GM13976 (cell line): ENCODE results near the gene CDHR3.

Source experiments
- DNase-seq: peaks from one replicate; pipeline ENCODE4 v3.0.0; 2012; ENCODE audit warnings: low spot score
- CTCF ChIP-seq: IDR thresholded peaks from 2 replicates; pipeline ENCODE4 v1.5.1; 2012; ENCODE audit warnings: borderline replicate concordance, mild to moderate bottlenecking; ENCODE audit not compliant: insufficient read depth; ENCODE audit errors: extremely low read depth, missing control alignments, control extremely low read depth
- in situ Hi-C: fragments of 300-500 bp; cut with MboI; formaldehyde crosslinking; loops from one replicate; pipeline ENCODE4 v1.12.0; 2022; ENCODE audit warnings: low sequenced_read_pairs, mixed read lengths, inconsistent platforms; ENCODE audit not compliant: unreplicated experiment

The CDHR3 gene

GRCh38 chr7:106033735-106034134, 70.7 kb downstream of the CDHR3 start:
- TF ChIP-seq CTCF, result no peak
- no peak for DNase-seq
- in situ Hi-C loops, result no loop called here

GRCh38 chr7:106034383-106034782, 71.3 kb downstream of the CDHR3 start:
- no peak for DNase-seq
- in situ Hi-C loops, result no loop called here
- no peak for TF ChIP-seq CTCF

- TF ChIP-seq CTCF, result no peak
- in situ Hi-C loops, result no loop called here
- no peak for DNase-seq
These were observed 72.5 kb downstream of the CDHR3 start for GRCh38 chr7:106035568-106035967.

GRCh38 chr7:106036004-106036403, 72.9 kb downstream of the CDHR3 start:
- in situ Hi-C loops, result no loop called here
- TF ChIP-seq CTCF, result no peak

GRCh38 chr7:106037489-106038176, 74.6 kb downstream of the CDHR3 start:
- no peak for TF ChIP-seq CTCF
- in situ Hi-C loops, result no loop called here
- no peak for DNase-seq

More at GRCh38 chr7:106036004-106036403, 72.9 kb downstream of the CDHR3 start:
- no peak for DNase-seq

GRCh38 chr7:106038289-106038688, 75.2 kb downstream of the CDHR3 start:
- no peak for TF ChIP-seq CTCF
- DNase-seq, result no peak
- in situ Hi-C loops, result no loop called here
